Duodenal mucosa (tissue), 2 donors: ENCODE data around the gene RGPD8.
"Not testable (repeated sequence)": the region's sequence is repeated elsewhere in the genome, so short reads cannot be mapped to it uniquely, and the experiment has no call there.

Experiments
- H3K27ac ChIP-seq: one replicate; pipeline ENCODE4 v1.7.0; 2013; ENCODE audit warnings: low read depth, low read length
- H3K27me3 ChIP-seq, 2 donors: one replicate each; pipeline ENCODE4 v1.7.0; 2013; ENCODE audit warnings: low read length in 2 of 2, control low read depth in 1 of 2; ENCODE audit not compliant: insufficient read depth in 2 of 2, control insufficient read depth in 1 of 2
- H3K36me3 ChIP-seq, 2 donors: one replicate each; pipeline ENCODE4 v1.7.0; 2013; ENCODE audit warnings: low read length in 2 of 2, control low read depth in 1 of 2; ENCODE audit not compliant: insufficient read depth in 2 of 2, control insufficient read depth in 1 of 2
- H3K4me1 ChIP-seq, 2 donors: one replicate each; pipeline ENCODE4 v1.7.0; 2013; ENCODE audit warnings: low read length in 2 of 2, control low read depth in 1 of 2; ENCODE audit not compliant: insufficient read depth in 2 of 2, control insufficient read depth in 1 of 2
- H3K4me3 ChIP-seq, 2 donors: one replicate each; pipeline ENCODE4 v1.7.0; 2013; ENCODE audit warnings: low read length in 2 of 2, low read depth in 1 of 2
- H3K9ac ChIP-seq, 2 donors: one replicate each; pipeline ENCODE4 v1.7.0; 2013; ENCODE audit warnings: low read length in 2 of 2, low read depth in 1 of 2
- H3K9me3 ChIP-seq, 2 donors: one replicate each; pipeline ENCODE4 v1.7.0; 2013; ENCODE audit warnings: low read length in 2 of 2, control low read depth in 1 of 2; ENCODE audit not compliant: control insufficient read depth in 1 of 2

The RGPD8 gene

GRCh38 chr2:112435716-112436431 lies 2.4 kb upstream of the RGPD8 start:
- H3K4me1 ChIP-seq, H3K4me3 ChIP-seq, H3K27ac ChIP-seq, H3K9ac ChIP-seq, H3K27me3 ChIP-seq, H3K36me3 ChIP-seq, H3K9me3 ChIP-seq: not testable (repeated sequence)

- not testable (repeated sequence) for H3K27me3 ChIP-seq, H3K9me3 ChIP-seq, H3K27ac ChIP-seq, H3K36me3 ChIP-seq, H3K4me3 ChIP-seq, H3K9ac ChIP-seq, H3K4me1 ChIP-seq
Measured at GRCh38 chr2:112434890-112435715, 1.7 kb upstream of the RGPD8 start.

- H3K27ac ChIP-seq = no peak overlapping the region
- H3K9ac ChIP-seq = no peak overlapping the region
- no peaks in the 10 kb centered on the region for H3K4me1 ChIP-seq
- no peaks in the 10 kb centered on the region for H3K36me3 ChIP-seq
- H3K4me3 ChIP-seq = no peak overlapping the region
- no peaks in the 10 kb centered on the region for H3K27me3 ChIP-seq
- H3K9me3 ChIP-seq = no peaks in the 10 kb centered on the region
Measured at GRCh38 chr2:112433932-112434730, 686 bp upstream of the RGPD8 start.

GRCh38 chr2:112432735-112433479 lies 538 bp downstream of the RGPD8 start:
- H3K36me3 ChIP-seq, H3K4me1 ChIP-seq, H3K9me3 ChIP-seq, H3K27me3 ChIP-seq, H3K9ac ChIP-seq: not testable (repeated sequence)
- Histone ChIP-seq H3K27ac (peak overlapping the region; percentile 56), H3K4me3 (peak overlapping the region; percentile 28 to 47)

- H3K27me3 ChIP-seq, H3K9ac ChIP-seq, H3K27ac ChIP-seq, H3K4me1 ChIP-seq, H3K9me3 ChIP-seq, H3K36me3 ChIP-seq: not testable (repeated sequence)
- peak overlapping the region; percentile 28 to 47 for H3K4me3 ChIP-seq
Measured at GRCh38 chr2:112432390-112432734, 1.1 kb downstream of the RGPD8 start.

- not testable (repeated sequence) for H3K9me3 ChIP-seq, H3K4me1 ChIP-seq, H3K27ac ChIP-seq, H3K4me3 ChIP-seq, H3K9ac ChIP-seq, H3K27me3 ChIP-seq, H3K36me3 ChIP-seq
Measured at GRCh38 chr2:112431587-112432295, 1.7 kb downstream of the RGPD8 start.

GRCh38 chr2:112424553-112424952 lies 8.9 kb downstream of the RGPD8 start:
- H3K36me3 ChIP-seq = not testable (repeated sequence)

GRCh38 chr2:112416860-112417259 lies 16.6 kb downstream of the RGPD8 start:
- not testable (repeated sequence) for H3K27ac ChIP-seq, H3K4me3 ChIP-seq, H3K9ac ChIP-seq, H3K27me3 ChIP-seq, H3K4me1 ChIP-seq, H3K9me3 ChIP-seq, H3K36me3 ChIP-seq

More at GRCh38 chr2:112424553-112424952, 8.9 kb downstream of the RGPD8 start:
- not testable (repeated sequence) for H3K9ac ChIP-seq, H3K27ac ChIP-seq, H3K27me3 ChIP-seq, H3K9me3 ChIP-seq, H3K4me1 ChIP-seq, H3K4me3 ChIP-seq

GRCh38 chr2:112360055-112360454 lies 73.4 kb downstream of the RGPD8 start:
- not testable (repeated sequence) for H3K4me1 ChIP-seq, H3K27me3 ChIP-seq, H3K9ac ChIP-seq, H3K27ac ChIP-seq, H3K9me3 ChIP-seq, H3K4me3 ChIP-seq, H3K36me3 ChIP-seq
